K562 (cell line): ENCODE data around the gene DCST1. TPM values are rescaled to one million over a fixed set of nuclear protein-coding genes. Genes with fewer than 3 reads are reported as not detected.

Source experiments
- ATAC-seq: fragments of 200-7000 bp; cut with Tn5 transposase; 3 replicates; pipeline ENCODE4 v1.9.1; 2020; ENCODE audit warnings: moderate library complexity
- BruUV-seq: library from RNA; stranded (reverse); fragments of 400-500 nt; replicated peaks from 2 replicates; lab custom pipeline; 2021; lab: Mats Ljungman, UMichigan
- CTCF ChIA-PET: fragments of 300-600 bp; formaldehyde crosslinking; extraction: SDS; loops from one replicate; lab custom pipeline; 2021; ENCODE audit warnings: low intra/inter-chr PET ratio; lab: Yijun Ruan, JAX
- POLR2A ChIA-PET: fragments of 300-600, 350-650 bp; sonication (Branson Sonifier 250); formaldehyde crosslinking; extraction: SDS; loops from one replicate; lab custom pipeline; 2021; ENCODE audit warnings: antibody characterized with exemption, inconsistent platforms; lab: Yijun Ruan, JAX
- DNase-seq, 4 experiments: peaks; one replicate each; pipeline versions ENCODE4 v3.0.0 to v3.0.0-alpha.2; 2011 to 2018; ENCODE audit warnings: low spot score in 3 of 4, mixed read lengths in 3 of 4; ENCODE audit errors: extremely low read depth in 1 of 4
- FAIRE-seq: peaks from 2 replicates; lab custom pipeline; 2011; peaks lifted over from hg19 to GRCh38; lab: Jason Lieb, UNC
- H2AFZ ChIP-seq: 2 replicates; pipeline ENCODE4 v1.6.0; 2011; ENCODE audit warnings: low read depth, low read length, control low read depth, inconsistent platforms
- H3K27ac ChIP-seq: fragments of 200-600 bp; 3 replicates; pipeline ENCODE4 v1.8.0; 2011; ENCODE audit warnings: low read depth, mild to moderate bottlenecking, control low read depth, inconsistent platforms, low read length, moderate library complexity, mixed read lengths; ENCODE audit errors: extremely low read depth
- H3K27me3 ChIP-seq, 2 experiments: fragments of 300-600 bp in 1 of 2; 2 replicates in 1 of 2; 3 replicates in 1 of 2; pipeline versions ENCODE4 v1.6.0 to v1.8.0; 2011; ENCODE audit warnings: inconsistent platforms in 2 of 2, low read length in 2 of 2, mild to moderate bottlenecking in 1 of 2, mixed read lengths in 1 of 2, moderate library complexity in 1 of 2; ENCODE audit not compliant: control insufficient read depth in 2 of 2, insufficient read depth in 2 of 2
- H3K36me3 ChIP-seq: fragments of 300-600 bp; 3 replicates; pipeline ENCODE4 v1.8.0; 2011; ENCODE audit warnings: mild to moderate bottlenecking, low read length, inconsistent platforms; ENCODE audit not compliant: control insufficient read depth, insufficient read depth
- H3K4me1 ChIP-seq, 2 experiments: fragments of 200-600 bp in 1 of 2; replicated peaks in 1 of 2; 2 replicates in 1 of 2; 3 replicates in 1 of 2; pipeline versions ENCODE4 v1.5.1 to v1.8.0; 2011; ENCODE audit warnings: inconsistent platforms in 2 of 2, low read length in 2 of 2, mild to moderate bottlenecking in 1 of 2, mixed read lengths in 1 of 2, moderate library complexity in 1 of 2; ENCODE audit not compliant: control insufficient read depth in 2 of 2, insufficient read depth in 2 of 2
- H3K4me2 ChIP-seq: 2 replicates; pipeline ENCODE4 v1.6.1; 2011; ENCODE audit warnings: low read length, control low read depth, inconsistent platforms, mixed read lengths; ENCODE audit not compliant: insufficient read depth
- H3K4me3 ChIP-seq: fragments of 200-600 bp; sonication (generic), shearing (Covaris generic); 2 replicates; pipeline ENCODE4 v1.5.1; 2016; ENCODE audit warnings: control low read depth, inconsistent platforms
- H3K79me2 ChIP-seq: fragments of 200-600 bp; 3 replicates; pipeline ENCODE4 v1.8.0; 2011; ENCODE audit warnings: low read length, inconsistent platforms; ENCODE audit not compliant: control insufficient read depth, insufficient read depth
- H3K9ac ChIP-seq, 2 experiments: 2 replicates each; pipeline versions ENCODE4 v1.6.0 to v1.6.1; 2011; ENCODE audit warnings: low read depth in 2 of 2, low read length in 2 of 2, control low read depth in 1 of 2, inconsistent platforms in 1 of 2, mild to moderate bottlenecking in 1 of 2, mixed read lengths in 1 of 2; ENCODE audit not compliant: insufficient read depth in 1 of 2
- H3K9me1 ChIP-seq: one replicate; pipeline ENCODE4 v1.6.0; 2011; ENCODE audit warnings: inconsistent platforms, mild to moderate bottlenecking, low read length, moderate library complexity; ENCODE audit not compliant: control insufficient read depth, insufficient read depth
- H3K9me3 ChIP-seq: replicated peaks from 2 replicates; pipeline ENCODE4 v1.5.1; 2011; ENCODE audit warnings: low read depth, low read length, inconsistent platforms; ENCODE audit not compliant: control insufficient read depth, insufficient read depth
- H4K20me1 ChIP-seq: replicated peaks from 2 replicates; pipeline ENCODE4 v1.6.1; 2011; ENCODE audit warnings: low read length, inconsistent platforms, mixed read lengths; ENCODE audit not compliant: control insufficient read depth, insufficient read depth
- CBFB ChIP-seq: sonication (generic); formaldehyde crosslinking; IDR thresholded peaks from 2 replicates; pipeline ENCODE4 v1.4.0; 2020; ENCODE audit warnings: mild to moderate bottlenecking, missing genetic modification reagents
- MIER1 ChIP-seq: fragments of 450-650 bp; IDR thresholded peaks from 2 replicates; pipeline ENCODE4 v1.6.1; 2016; ENCODE audit warnings: antibody characterized with exemption, mild to moderate bottlenecking, low read depth
- PATZ1 ChIP-seq: fragments of 250-450 bp; sonication (Bioruptor Pico); IDR thresholded peaks from 2 replicates; pipeline ENCODE4 v1.5.0; 2020; ENCODE audit warnings: mild to moderate bottlenecking, borderline replicate concordance
- PHF21A ChIP-seq: fragments of 450-650 bp; IDR thresholded peaks from 2 replicates; pipeline ENCODE4 v1.6.1; 2017; ENCODE audit warnings: low read depth, borderline replicate concordance
- RBFOX2 ChIP-seq: fragments of 200-400 bp; formaldehyde crosslinking; IDR thresholded peaks from 2 replicates; pipeline ENCODE4 v1.6.1; 2017; ENCODE audit warnings: low read depth, mild to moderate bottlenecking, low read length, moderate library complexity
- STAT5A ChIP-seq: IDR thresholded peaks from 2 replicates; pipeline ENCODE4 v1.6.1; 2012; ENCODE audit warnings: low read length, inconsistent platforms, borderline replicate concordance
- ZFX ChIP-seq: sonication (generic); formaldehyde crosslinking; IDR thresholded peaks from 2 replicates; pipeline ENCODE4 v1.8.0; 2022; ENCODE audit warnings: mild to moderate bottlenecking, missing genetic modification reagents, moderate library complexity
- ZNF592 ChIP-seq: fragments of 450-650 bp; IDR thresholded peaks from 2 replicates; pipeline ENCODE4 v1.6.1; 2017; ENCODE audit warnings: antibody characterized with exemption, mild to moderate bottlenecking
- WGBS: fragments of 100-300 bp; shearing (Covaris generic); methylation state at CpG from one replicate; pipeline ENCODE4 v1.1.6; 2016; ENCODE audit warnings: low coverage, mixed read lengths; ENCODE audit not compliant: insufficient coverage; ENCODE audit errors: missing lambda C conversion rate; 5-methylcytosine and 5-hydroxymethylcytosine counted together
- in situ Hi-C: fragments of 300-500 bp; cut with MboI; formaldehyde crosslinking; loops from 4 replicates; pipeline ENCODE4 v1.15.0; 2018; ENCODE audit warnings: inconsistent platforms, mixed read lengths
- intact Hi-C: fragments of 100-400 bp; cut with micrococcal nuclease; formaldehyde crosslinking; loops from 2 replicates; pipeline ENCODE4 v1.14.2; 2022
- polyA plus RNA-seq, 8 experiments: library from polyadenylated mRNA; depleted of rRNA in 4 of 8; stranded (reverse) in 5 of 8; unstranded in 3 of 8; fragments of >200 nt; fragmentation: Nextera tagmentation in 2 of 8; fragmentation: Illumina TruSeq in 1 of 8; extraction: Ambion mirVana in 2 of 8; extraction: Trizol in 1 of 8; gene quantifications; 2 replicates each; pipeline versions ENCODE4 v1.2.1 to v1.2.3, GENCODE V29; 2011 to 2014; ENCODE audit warnings: inconsistent platforms in 1 of 8, missing spikeins in 1 of 8
- total RNA-seq, 7 experiments: library from RNA; depleted of rRNA in 6 of 7; stranded (reverse); fragments of >200 nt in 6 of 7; fragmentation: Illumina TruSeq in 2 of 7; extraction: Trizol in 2 of 7; gene quantifications; 2 replicates each; pipeline versions ENCODE4 v1.2.1 to v1.2.3, GENCODE V29; 2011 to 2021; ENCODE audit warnings: low replicate concordance in 1 of 7

DCST1 gene
- total and polyA plus RNA-seq, 9 of the 15 experiments (the other 6 are each of a cell fraction or from before 2014, with no cell fraction given) = not detected

GRCh38 chr1:155011004-155011416 is 22.6 kb upstream of the DCST1 start:
- H3K79me2 ChIP-seq = peaks cover 76% of the 10 kb centered on the region
- in situ Hi-C loops (no loop called here), intact Hi-C loops (no loop called here)
- H3K27me3 ChIP-seq = no peaks in the 10 kb centered on the region
- no peaks in the 10 kb centered on the region for H3K9me3 ChIP-seq
- TF ChIP-seq ZFX (CRISPR knock-in tag) = 0 out of 2 replicates have a peak, but pooled peaks have one; percentile 14
- no peak for TF ChIP-seq MIER1
- TF ChIP-seq PHF21A = no peak
- TF ChIP-seq PATZ1 = no peak
- TF ChIP-seq ZNF592 = 0 out of 2 replicates have a peak, but pooled peaks have one; percentile 15
- TF ChIP-seq RBFOX2 = peak; percentile 54; the same call in 1 of the 2 replicates
- no peak for TF ChIP-seq CBFB (CRISPR knock-in tag)
- no peak for TF ChIP-seq STAT5A
- no TSS peak for BruUV-seq
- DNase-seq (no peak), ATAC-seq (no peak), FAIRE-seq (no peak)
- 75% methylated on average over 4 of the region's 5 CpGs for WGBS
- ChIA-PET CTCF (no interaction called here), POLR2A (interaction anchor here (1.0 to 1.3 kb wide), 2 partner anchors 37 to 41 kb away, joined by 5 read pairs; partner anchors contain the start of gene ADAM15)
- H3K9me1 ChIP-seq = no peaks in the 10 kb centered on the region
- H2AFZ ChIP-seq = no peak overlapping the region
- peaks cover 74% of the 10 kb centered on the region; the same call in 2 of the 3 replicates for H3K36me3 ChIP-seq
- peak overlapping the region; percentile 23; the same call in 1 of the 3 replicates for H3K27ac ChIP-seq
- no peak overlapping the region for H3K4me2 ChIP-seq
- H3K4me3 ChIP-seq = no peak overlapping the region
- peak overlapping the region in 1 of 2 experiments; percentile 85; a peak in 2 of 4 replicates for H3K9ac ChIP-seq
- peaks cover 79 to 85% of the 10 kb centered on the region in 2 experiments for H3K4me1 ChIP-seq
- H4K20me1 ChIP-seq = peaks cover 2% of the 10 kb centered on the region
